Tibial artery (tissue), 4 donors: ENCODE data around the gene ACKR3.

Experiments used
- DNase-seq, 2 donors: peaks; one replicate each; pipeline ENCODE4 v3.0.0-alpha.2; 2019
- H3K27ac ChIP-seq, 2 donors: fragments of 200-600 bp; sonication (generic) in 1 of 2; 1 replicate in 1 of 2; 2 replicates in 1 of 2; pipeline ENCODE4 v1.5.1; 2018 to 2019; ENCODE audit warnings: mild to moderate bottlenecking in 1 of 2
- H3K27me3 ChIP-seq, 2 donors: fragments of 200-600 bp; sonication (generic) in 1 of 2; one replicate each; pipeline versions ENCODE4 v1.5.1 to v1.6.0; 2016 to 2019
- H3K36me3 ChIP-seq, 3 donors: fragments of 200-600 bp; sonication (generic) in 2 of 3; one replicate each; pipeline ENCODE4 v1.5.1; 2016 to 2019; ENCODE audit warnings: mild to moderate bottlenecking in 2 of 3
- H3K4me1 ChIP-seq, 4 donors: fragments of 200-600 bp; sonication (generic) in 2 of 4; 1 replicate in 3 of 4; 2 replicates in 1 of 4; pipeline ENCODE4 v1.5.1; 2016 to 2019
- H3K4me3 ChIP-seq, 2 donors: fragments of 200-600 bp; sonication (generic) in 1 of 2; 1 replicate in 1 of 2; 2 replicates in 1 of 2; pipeline ENCODE4 v1.5.1; 2018 to 2019; ENCODE audit warnings: mild to moderate bottlenecking in 2 of 2
- H3K9me3 ChIP-seq, 3 donors: fragments of 200-600 bp; sonication (generic) in 1 of 3; one replicate each; pipeline ENCODE4 v1.5.1; 2016 to 2019
- intact Hi-C: fragments of 100-400 bp; cut with DNase I; formaldehyde crosslinking; loops from one replicate; pipeline ENCODE4 v1.15.0; 2023; ENCODE audit warnings: low total_unique reads
- TF ChIP-seq, protein P1 (sequence below), 2 experiments: fragments of 200-600 bp in 1 of 2; fragments of 450-650 bp in 1 of 2; IDR thresholded peaks; one replicate each; pipeline ENCODE4 v1.5.1; 2017 to 2019; ENCODE audit warnings: antibody characterized with exemption in 2 of 2, mild to moderate bottlenecking in 1 of 2, moderate library complexity in 1 of 2

Gene ACKR3

DNA sequence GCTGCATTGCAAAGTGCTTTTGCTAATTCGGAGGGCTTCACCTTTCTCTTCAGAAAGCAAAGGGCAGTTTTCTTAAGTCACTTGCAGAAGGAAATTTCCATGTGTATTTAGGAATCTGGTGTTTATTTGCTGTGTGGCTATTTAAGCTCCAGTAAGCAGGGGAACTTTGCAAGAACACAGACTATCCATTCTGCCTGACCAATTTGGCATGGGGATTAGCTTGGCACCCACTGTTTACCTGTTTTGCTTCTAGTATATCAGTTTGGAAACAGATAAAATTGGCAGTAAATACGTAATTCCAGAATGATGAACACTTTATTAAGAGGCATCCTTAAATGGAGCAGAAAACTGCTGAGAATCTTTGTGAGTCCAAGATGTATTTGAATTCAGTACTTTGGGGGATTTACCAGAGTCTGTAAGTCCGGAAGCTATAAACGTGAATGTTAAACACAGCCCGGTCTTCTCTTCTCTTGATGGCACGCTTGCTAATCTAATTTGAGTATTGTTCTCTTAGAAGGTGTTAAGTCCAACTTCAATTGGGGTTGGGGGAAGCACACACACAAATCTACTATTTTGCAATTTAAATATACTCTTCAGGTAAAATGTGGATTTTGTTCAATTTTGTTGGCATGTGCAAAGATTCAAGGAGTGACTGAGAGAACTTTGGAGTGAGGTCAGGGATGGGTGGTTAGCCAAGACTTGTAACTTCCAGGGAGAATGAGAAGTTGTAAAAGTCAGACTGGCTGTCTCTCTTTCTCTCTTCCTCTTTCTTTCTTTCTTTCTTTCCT lies 650 bp downstream of the ACKR3 start:
- DNase-seq: no peak
- Histone ChIP-seq H3K27me3 (no peaks in the 10 kb centered on the region), H3K4me1 (peaks cover 0 to 74% (median 32%) of the 10 kb centered on the region in 4 donors), H3K9me3 (no peaks in the 10 kb centered on the region), H3K36me3 (no peaks in the 10 kb centered on the region), H3K27ac (peak overlapping the region; percentile 83 to 97), H3K4me3 (peak overlapping the region; percentile 62 to 74)
- intact Hi-C loops: loop anchor here (10.0 kb wide), 1 partner anchor 455 kb away; no protein-coding TSS in a partner anchor
- TF ChIP-seq, protein P1, sequence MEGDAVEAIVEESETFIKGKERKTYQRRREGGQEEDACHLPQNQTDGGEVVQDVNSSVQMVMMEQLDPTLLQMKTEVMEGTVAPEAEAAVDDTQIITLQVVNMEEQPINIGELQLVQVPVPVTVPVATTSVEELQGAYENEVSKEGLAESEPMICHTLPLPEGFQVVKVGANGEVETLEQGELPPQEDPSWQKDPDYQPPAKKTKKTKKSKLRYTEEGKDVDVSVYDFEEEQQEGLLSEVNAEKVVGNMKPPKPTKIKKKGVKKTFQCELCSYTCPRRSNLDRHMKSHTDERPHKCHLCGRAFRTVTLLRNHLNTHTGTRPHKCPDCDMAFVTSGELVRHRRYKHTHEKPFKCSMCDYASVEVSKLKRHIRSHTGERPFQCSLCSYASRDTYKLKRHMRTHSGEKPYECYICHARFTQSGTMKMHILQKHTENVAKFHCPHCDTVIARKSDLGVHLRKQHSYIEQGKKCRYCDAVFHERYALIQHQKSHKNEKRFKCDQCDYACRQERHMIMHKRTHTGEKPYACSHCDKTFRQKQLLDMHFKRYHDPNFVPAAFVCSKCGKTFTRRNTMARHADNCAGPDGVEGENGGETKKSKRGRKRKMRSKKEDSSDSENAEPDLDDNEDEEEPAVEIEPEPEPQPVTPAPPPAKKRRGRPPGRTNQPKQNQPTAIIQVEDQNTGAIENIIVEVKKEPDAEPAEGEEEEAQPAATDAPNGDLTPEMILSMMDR (IDR thresholded peaks at IDR 0.05): no peak

DNA sequence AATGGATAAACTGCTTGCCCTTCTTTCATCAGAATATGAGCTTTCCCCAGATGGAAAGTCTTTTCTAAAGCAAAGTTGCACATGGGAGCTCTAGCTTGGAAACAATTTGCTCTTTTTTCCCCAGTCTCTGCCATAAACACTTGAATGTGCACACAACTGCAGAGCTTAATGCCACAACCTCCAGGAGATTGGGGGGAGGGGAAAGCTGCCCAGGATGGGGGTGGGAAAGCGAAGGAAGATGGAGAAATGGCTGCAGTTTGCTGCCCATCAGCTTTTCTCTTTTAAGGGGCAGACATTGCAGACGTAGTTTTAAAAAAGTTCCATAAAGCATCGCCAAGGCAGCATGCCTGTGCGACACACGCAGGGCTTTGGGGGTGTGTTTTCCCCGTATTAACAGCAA lies 1.5 kb downstream of the ACKR3 start:
- Histone ChIP-seq H3K9me3 (no peaks in the 10 kb centered on the region), H3K27ac (peak overlapping the region; percentile 83 to 97), H3K4me3 (peak overlapping the region; percentile 62 to 74), H3K27me3 (no peaks in the 10 kb centered on the region), H3K4me1 (peaks cover 0 to 76% (median 35%) of the 10 kb centered on the region in 4 donors), H3K36me3 (no peaks in the 10 kb centered on the region)
- intact Hi-C loops: loop anchor here (10.0 kb wide), 1 partner anchor 454 kb away; no protein-coding TSS in a partner anchor
- TF ChIP-seq, protein P1 (IDR thresholded peaks at IDR 0.05): no peak
- DNase-seq: no peak

DNA sequence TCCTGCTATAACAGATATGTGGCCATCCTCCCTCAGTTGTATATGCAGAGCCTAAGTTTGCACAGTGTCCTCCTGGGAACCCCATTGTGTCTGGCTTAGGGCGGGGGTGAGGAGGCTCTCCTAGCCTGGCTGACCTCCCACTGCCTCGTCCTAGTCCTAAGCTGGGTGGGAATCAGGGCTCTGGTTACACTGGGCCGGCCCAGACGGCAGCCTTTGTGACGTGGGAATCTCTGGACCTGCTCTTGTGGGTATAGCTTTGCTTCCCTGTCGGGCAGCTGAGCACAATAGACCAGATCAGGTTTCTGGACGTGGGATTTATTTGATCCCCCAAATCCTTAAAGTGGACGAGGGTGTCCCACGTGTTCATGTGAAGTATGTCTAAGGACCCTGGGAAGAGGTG lies 2.9 kb downstream of the ACKR3 start:
- TF ChIP-seq, protein P1 (IDR thresholded peaks at IDR 0.05): no peak
- peak overlapping the region; percentile 62 to 74 for H3K4me3 ChIP-seq
- no peaks in the 10 kb centered on the region for H3K36me3 ChIP-seq
- H3K27me3 ChIP-seq: no peaks in the 10 kb centered on the region
- H3K27ac ChIP-seq: peak overlapping the region; percentile 83 to 97
- peak; percentile 63 to 81 for DNase-seq
- no peaks in the 10 kb centered on the region for H3K9me3 ChIP-seq
- H3K4me1 ChIP-seq: peaks cover 0 to 76% (median 40%) of the 10 kb centered on the region in 4 donors
- intact Hi-C loops: loop anchor here (10.0 kb wide), 1 partner anchor 452 kb away; no protein-coding TSS in a partner anchor

DNA sequence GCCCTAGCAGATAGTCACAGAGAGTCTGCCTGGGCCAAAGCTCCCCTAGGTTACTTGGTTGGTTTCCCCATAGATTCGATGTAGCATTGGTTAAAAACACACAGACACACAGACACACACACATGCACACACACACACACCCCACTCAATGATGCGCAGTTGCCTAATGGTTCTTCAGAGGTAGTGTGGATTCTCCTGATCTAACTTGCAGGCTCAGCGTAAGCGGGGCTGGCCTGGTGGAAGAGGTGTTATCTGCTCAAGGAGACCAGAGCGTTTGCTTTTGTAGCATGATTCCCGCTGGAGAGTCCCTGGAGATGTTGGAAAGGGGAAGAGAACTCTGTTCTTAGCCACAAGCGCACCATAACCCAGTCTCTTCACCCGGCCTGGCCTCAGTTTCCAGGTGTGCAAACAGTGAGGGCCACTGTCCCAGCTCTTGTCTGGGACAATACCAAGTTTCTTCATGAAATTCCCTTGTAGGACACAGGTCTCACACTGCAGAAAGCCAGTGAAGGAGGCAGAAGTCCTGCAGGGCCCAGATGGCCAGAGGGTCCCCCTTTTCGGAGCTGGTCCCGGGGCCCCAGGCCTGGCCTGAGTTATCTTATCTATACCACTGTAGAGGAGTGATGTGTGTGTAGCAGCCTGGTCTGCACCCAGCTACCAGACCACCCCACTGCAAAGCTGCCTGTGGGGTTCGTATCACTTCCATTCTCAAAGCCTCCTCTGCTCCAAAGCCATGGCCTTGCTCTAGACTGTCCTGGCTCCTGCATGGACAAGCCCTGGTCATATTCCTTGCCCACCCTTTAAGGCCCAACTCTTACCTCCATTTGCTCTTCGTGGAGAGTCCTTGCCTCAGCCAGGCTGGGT lies 3.7 kb downstream of the ACKR3 start:
- H3K27ac ChIP-seq: peak overlapping the region; percentile 83 to 97

DNA sequence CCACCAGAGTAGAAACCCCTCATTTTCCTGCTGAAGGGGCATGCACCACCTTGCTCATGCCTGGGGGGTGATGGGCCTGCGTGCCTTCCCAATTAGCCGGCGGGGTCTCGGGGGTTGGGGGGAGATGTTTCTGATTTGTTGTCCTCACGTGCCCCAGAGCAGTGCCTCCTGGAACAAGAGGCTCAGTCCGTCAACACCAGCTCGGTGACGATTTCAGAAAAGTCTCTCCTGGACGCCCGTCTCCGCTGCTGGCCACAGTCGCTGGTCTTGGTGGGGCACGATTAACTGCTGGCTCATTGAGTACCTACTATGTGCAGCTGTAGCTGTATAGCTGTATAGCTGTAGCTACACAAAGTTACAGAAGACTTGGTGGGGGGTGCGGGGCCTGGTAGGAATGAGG lies 4.4 kb downstream of the ACKR3 start:
- peak overlapping the region; percentile 83 to 97 for H3K27ac ChIP-seq
- no peaks in the 10 kb centered on the region for H3K9me3 ChIP-seq
- H3K4me1 ChIP-seq: peaks cover 0 to 87% (median 47%) of the 10 kb centered on the region in 4 donors
- DNase-seq: no peak
- H3K4me3 ChIP-seq: peak overlapping the region; percentile 62 to 74
- intact Hi-C loops: loop anchor here (10.0 kb wide), 1 partner anchor 451 kb away; no protein-coding TSS in a partner anchor
- no peaks in the 10 kb centered on the region for H3K27me3 ChIP-seq
- TF ChIP-seq, protein P1 (IDR thresholded peaks at IDR 0.05): no peak
- H3K36me3 ChIP-seq: no peaks in the 10 kb centered on the region

More for the DNA sequence above, 3.7 kb downstream of the ACKR3 start:
- Histone ChIP-seq H3K9me3 (no peaks in the 10 kb centered on the region), H3K4me3 (peak overlapping the region; percentile 62 to 74), H3K4me1 (peaks cover 0 to 84% (median 41%) of the 10 kb centered on the region in 4 donors), H3K36me3 (no peaks in the 10 kb centered on the region), H3K27me3 (no peaks in the 10 kb centered on the region)
- DNase-seq: no peak
- intact Hi-C loops: loop anchor here (10.0 kb wide), 1 partner anchor 452 kb away; no protein-coding TSS in a partner anchor
- TF ChIP-seq, protein P1 (IDR thresholded peaks at IDR 0.05): no peak
